Neural cell (in vitro differentiated cells): ENCODE data around the gene PLXNA3. TPM values are rescaled to one million over a fixed set of nuclear protein-coding genes. Genes with fewer than 3 reads are reported as not detected.
A peak's percentile ranks its signal among the peaks of the same experiment; 100 is the strongest.

Experiments
- H2AFZ ChIP-seq: fragments of 200-600, 300-800 bp; sonication (generic), shearing (Covaris generic); 2 replicates; pipeline ENCODE4 v1.6.0; 2014; ENCODE audit warnings: low read depth, mild to moderate bottlenecking, antibody characterized with exemption, low read length, moderate library complexity
- H3F3A ChIP-seq: fragments of 200-600 bp; shearing (Covaris generic); 2 replicates; pipeline ENCODE4 v1.6.1; 2016; ENCODE audit warnings: mild to moderate bottlenecking, moderate library complexity, mixed read lengths, antibody characterized with exemption, low read length; ENCODE audit not compliant: insufficient read depth, poor library complexity, severe bottlenecking
- H3K27ac ChIP-seq: fragments of 200-600, 300-800 bp; sonication (generic), shearing (Covaris generic); 2 replicates; pipeline ENCODE4 v1.5.1; 2014; ENCODE audit warnings: mild to moderate bottlenecking, low read length, moderate library complexity
- H3K27me3 ChIP-seq: fragments of 300-800, 200-600 bp; sonication (generic), shearing (Covaris generic); 2 replicates; pipeline ENCODE4 v1.6.0; 2014; ENCODE audit warnings: mild to moderate bottlenecking, low read depth, low read length, moderate library complexity; ENCODE audit not compliant: insufficient read depth
- H3K36me3 ChIP-seq: fragments of 300-800, 200-600 bp; sonication (generic), shearing (Covaris generic); 2 replicates; pipeline ENCODE4 v1.5.1; 2014; ENCODE audit warnings: mild to moderate bottlenecking, antibody characterized with exemption, low read length, moderate library complexity; ENCODE audit not compliant: insufficient read depth
- H3K4me2 ChIP-seq: fragments of 300-800, 200-600 bp; sonication (generic), shearing (Covaris generic); 2 replicates; pipeline ENCODE4 v1.6.0; 2014; ENCODE audit warnings: mild to moderate bottlenecking, low read length
- H3K4me3 ChIP-seq: fragments of 300-800, 200-600 bp; sonication (generic), shearing (Covaris generic); 2 replicates; pipeline ENCODE4 v1.5.1; 2014; ENCODE audit warnings: mild to moderate bottlenecking, low read length, moderate library complexity
- H3K79me2 ChIP-seq: fragments of 200-600 bp; shearing (Covaris generic); replicated peaks from 2 replicates; pipeline ENCODE4 v1.6.0; 2014; ENCODE audit warnings: mild to moderate bottlenecking, low read length, moderate library complexity; ENCODE audit not compliant: insufficient read depth
- H3K9ac ChIP-seq: fragments of 300-800, 200-600 bp; sonication (generic), shearing (Covaris generic); 2 replicates; pipeline ENCODE4 v1.6.1; 2016; ENCODE audit warnings: mild to moderate bottlenecking, low read length, mixed read lengths
- H3K9me2 ChIP-seq: fragments of 200-600 bp; shearing (Covaris generic); 2 replicates; pipeline ENCODE4 v1.6.1; 2016; ENCODE audit warnings: mild to moderate bottlenecking, low read length, mixed read lengths; ENCODE audit not compliant: insufficient read depth
- H3K9me3 ChIP-seq: fragments of 200-600, 300-800 bp; sonication (generic), shearing (Covaris generic); 2 replicates; pipeline ENCODE4 v1.6.1; 2016; ENCODE audit warnings: mild to moderate bottlenecking, mixed run types, low read length, moderate library complexity, mixed read lengths
- H4K20me1 ChIP-seq: fragments of 200-600 bp; shearing (Covaris generic); 2 replicates; pipeline ENCODE4 v1.6.1; 2016; ENCODE audit warnings: mild to moderate bottlenecking, mixed run types; ENCODE audit not compliant: insufficient read depth
- EP300 ChIP-seq: fragments of 450-650 bp; conservative IDR thresholded peaks from 2 replicates; pipeline ENCODE4 v1.6.1; 2014; ENCODE audit warnings: antibody characterized with exemption, mild to moderate bottlenecking, moderate library complexity; ENCODE audit not compliant: poor library complexity, severe bottlenecking
- EZH2 ChIP-seq: fragments of 200-600, 300-800 bp; shearing (Covaris generic), sonication (generic); IDR thresholded peaks from 2 replicates; pipeline ENCODE4 v1.6.1; 2014; ENCODE audit warnings: antibody characterized with exemption, low read length, borderline replicate concordance, mild to moderate bottlenecking; ENCODE audit not compliant: insufficient read depth, poor library complexity, severe bottlenecking
- MXI1 ChIP-seq: fragments of 450-650 bp; conservative IDR thresholded peaks from 2 replicates; pipeline ENCODE4 v1.6.1; 2014; ENCODE audit warnings: antibody characterized with exemption, mild to moderate bottlenecking; ENCODE audit not compliant: poor library complexity, severe bottlenecking
- POLR2AphosphoS5 ChIP-seq: IDR thresholded peaks from 2 replicates; pipeline ENCODE4 v1.6.1; 2012
- RAD21 ChIP-seq: fragments of 450-650 bp; conservative IDR thresholded peaks from 2 replicates; pipeline ENCODE4 v1.6.1; 2014; ENCODE audit warnings: antibody characterized with exemption, mild to moderate bottlenecking, moderate library complexity
- SMC3 ChIP-seq: fragments of 450-650 bp; conservative IDR thresholded peaks from 2 replicates; pipeline ENCODE4 v1.6.1; 2014; ENCODE audit warnings: antibody characterized with exemption, mild to moderate bottlenecking, moderate library complexity; ENCODE audit not compliant: poor library complexity
- TAF1 ChIP-seq: IDR thresholded peaks from 2 replicates; pipeline ENCODE4 v1.6.1; 2012; ENCODE audit warnings: low read depth
- polyA plus RNA-seq: library from polyadenylated mRNA; depleted of rRNA; stranded (reverse); fragments of >200 nt; gene quantifications from 2 replicates; pipeline ENCODE4 v1.2.3, GENCODE V29; 2014
- TF ChIP-seq, protein P1 (sequence below): fragments of 450-650 bp; IDR thresholded peaks from 2 replicates; pipeline ENCODE4 v1.5.1; 2014; ENCODE audit warnings: antibody characterized with exemption, mild to moderate bottlenecking, moderate library complexity; ENCODE audit not compliant: poor library complexity, severe bottlenecking
- TF ChIP-seq, protein P2 (sequence below): IDR thresholded peaks from 2 replicates; pipeline ENCODE4 v1.6.1; 2012; ENCODE audit warnings: borderline replicate concordance

PLXNA3 gene
- polyA plus RNA-seq, 1 donor from 2014 or later: 17.2 TPM

DNA sequence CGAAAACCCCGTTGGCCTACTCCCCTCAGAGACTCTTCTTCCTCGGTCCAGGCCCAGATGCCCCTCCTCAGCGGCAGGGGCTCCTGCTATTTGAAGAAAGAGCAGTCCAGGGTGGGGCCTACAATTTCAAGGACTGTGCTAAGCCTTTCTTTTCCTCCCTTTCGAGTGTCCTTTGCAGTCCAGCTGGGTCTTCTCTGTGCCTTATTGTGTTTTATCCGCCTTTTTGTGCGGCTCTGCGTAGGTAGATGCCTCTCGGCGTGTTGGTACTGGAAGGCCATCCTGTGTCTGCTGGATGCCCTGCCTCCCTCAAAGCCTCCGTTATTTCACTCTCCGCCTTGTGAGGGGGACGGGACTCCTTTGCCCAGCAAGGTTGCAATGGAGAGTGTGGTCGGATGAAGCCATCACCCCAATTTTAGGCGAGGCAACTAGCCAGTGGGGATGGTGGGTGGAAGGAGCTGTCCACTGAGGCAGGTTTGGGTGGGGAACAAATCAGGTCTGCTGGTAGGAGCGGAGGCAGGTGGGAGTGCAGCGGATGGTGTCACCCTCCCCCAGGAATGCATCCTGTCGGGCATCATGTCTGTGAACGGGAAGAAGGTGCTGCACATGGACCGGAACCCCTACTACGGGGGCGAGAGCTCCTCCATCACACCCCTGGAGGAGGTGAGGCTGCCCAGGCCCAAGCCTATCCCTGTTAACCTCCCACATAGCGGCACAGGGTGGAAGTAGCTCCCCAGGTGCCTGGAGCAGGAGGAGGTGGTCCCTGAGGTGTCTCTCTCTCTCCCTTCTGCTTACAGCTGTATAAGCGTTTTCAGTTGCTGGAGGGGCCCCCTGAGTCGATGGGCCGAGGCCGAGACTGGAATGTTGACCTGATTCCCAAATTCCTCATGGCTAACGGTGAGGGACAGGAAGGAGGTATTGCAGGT, 19.8 kb upstream of the PLXNA3 start:
- H4K20me1 ChIP-seq: no peaks in the 10 kb centered on the region
- H3K4me2 ChIP-seq: peak overlapping the region; percentile 68
- peak overlapping the region; percentile 87 for H3K9ac ChIP-seq
- H2AFZ ChIP-seq: no peak overlapping the region
- H3F3A ChIP-seq: no peaks in the 10 kb centered on the region
- no peaks in the 10 kb centered on the region for H3K9me2 ChIP-seq
- H3K27ac ChIP-seq: peak overlapping the region; percentile 81
- no peaks in the 10 kb centered on the region for H3K9me3 ChIP-seq
- peaks cover 20% of the 10 kb centered on the region for H3K79me2 ChIP-seq
- H3K4me3 ChIP-seq: peak overlapping the region; percentile 80
- no peaks in the 10 kb centered on the region for H3K27me3 ChIP-seq
- H3K36me3 ChIP-seq: no peaks in the 10 kb centered on the region
- no peak for TF ChIP-seq SMC3
- TF ChIP-seq, protein P1, sequence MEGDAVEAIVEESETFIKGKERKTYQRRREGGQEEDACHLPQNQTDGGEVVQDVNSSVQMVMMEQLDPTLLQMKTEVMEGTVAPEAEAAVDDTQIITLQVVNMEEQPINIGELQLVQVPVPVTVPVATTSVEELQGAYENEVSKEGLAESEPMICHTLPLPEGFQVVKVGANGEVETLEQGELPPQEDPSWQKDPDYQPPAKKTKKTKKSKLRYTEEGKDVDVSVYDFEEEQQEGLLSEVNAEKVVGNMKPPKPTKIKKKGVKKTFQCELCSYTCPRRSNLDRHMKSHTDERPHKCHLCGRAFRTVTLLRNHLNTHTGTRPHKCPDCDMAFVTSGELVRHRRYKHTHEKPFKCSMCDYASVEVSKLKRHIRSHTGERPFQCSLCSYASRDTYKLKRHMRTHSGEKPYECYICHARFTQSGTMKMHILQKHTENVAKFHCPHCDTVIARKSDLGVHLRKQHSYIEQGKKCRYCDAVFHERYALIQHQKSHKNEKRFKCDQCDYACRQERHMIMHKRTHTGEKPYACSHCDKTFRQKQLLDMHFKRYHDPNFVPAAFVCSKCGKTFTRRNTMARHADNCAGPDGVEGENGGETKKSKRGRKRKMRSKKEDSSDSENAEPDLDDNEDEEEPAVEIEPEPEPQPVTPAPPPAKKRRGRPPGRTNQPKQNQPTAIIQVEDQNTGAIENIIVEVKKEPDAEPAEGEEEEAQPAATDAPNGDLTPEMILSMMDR: no peak
- no peak for TF ChIP-seq TAF1
- no peak for TF ChIP-seq EP300
- no peak for TF ChIP-seq EZH2
- TF ChIP-seq MXI1: no peak
- TF ChIP-seq, protein P2, sequence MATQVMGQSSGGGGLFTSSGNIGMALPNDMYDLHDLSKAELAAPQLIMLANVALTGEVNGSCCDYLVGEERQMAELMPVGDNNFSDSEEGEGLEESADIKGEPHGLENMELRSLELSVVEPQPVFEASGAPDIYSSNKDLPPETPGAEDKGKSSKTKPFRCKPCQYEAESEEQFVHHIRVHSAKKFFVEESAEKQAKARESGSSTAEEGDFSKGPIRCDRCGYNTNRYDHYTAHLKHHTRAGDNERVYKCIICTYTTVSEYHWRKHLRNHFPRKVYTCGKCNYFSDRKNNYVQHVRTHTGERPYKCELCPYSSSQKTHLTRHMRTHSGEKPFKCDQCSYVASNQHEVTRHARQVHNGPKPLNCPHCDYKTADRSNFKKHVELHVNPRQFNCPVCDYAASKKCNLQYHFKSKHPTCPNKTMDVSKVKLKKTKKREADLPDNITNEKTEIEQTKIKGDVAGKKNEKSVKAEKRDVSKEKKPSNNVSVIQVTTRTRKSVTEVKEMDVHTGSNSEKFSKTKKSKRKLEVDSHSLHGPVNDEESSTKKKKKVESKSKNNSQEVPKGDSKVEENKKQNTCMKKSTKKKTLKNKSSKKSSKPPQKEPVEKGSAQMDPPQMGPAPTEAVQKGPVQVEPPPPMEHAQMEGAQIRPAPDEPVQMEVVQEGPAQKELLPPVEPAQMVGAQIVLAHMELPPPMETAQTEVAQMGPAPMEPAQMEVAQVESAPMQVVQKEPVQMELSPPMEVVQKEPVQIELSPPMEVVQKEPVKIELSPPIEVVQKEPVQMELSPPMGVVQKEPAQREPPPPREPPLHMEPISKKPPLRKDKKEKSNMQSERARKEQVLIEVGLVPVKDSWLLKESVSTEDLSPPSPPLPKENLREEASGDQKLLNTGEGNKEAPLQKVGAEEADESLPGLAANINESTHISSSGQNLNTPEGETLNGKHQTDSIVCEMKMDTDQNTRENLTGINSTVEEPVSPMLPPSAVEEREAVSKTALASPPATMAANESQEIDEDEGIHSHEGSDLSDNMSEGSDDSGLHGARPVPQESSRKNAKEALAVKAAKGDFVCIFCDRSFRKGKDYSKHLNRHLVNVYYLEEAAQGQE: no peak
- no peak for TF ChIP-seq RAD21
- TF ChIP-seq POLR2AphosphoS5: no peak

- peaks cover 20% of the 10 kb centered on the region for H3K79me2 ChIP-seq
- H3K27me3 ChIP-seq: no peaks in the 10 kb centered on the region
- H2AFZ ChIP-seq: no peak overlapping the region
- no peaks in the 10 kb centered on the region for H3K9me3 ChIP-seq
- H3K4me3 ChIP-seq: peak overlapping the region; percentile 13
- H3K9ac ChIP-seq: no peak overlapping the region
- no peak for TF ChIP-seq TAF1
- TF ChIP-seq MXI1: no peak
- TF ChIP-seq, protein P1: no peak
- no peak for TF ChIP-seq SMC3
- TF ChIP-seq, protein P2: no peak
- TF ChIP-seq EZH2: no peak
- no peak for TF ChIP-seq RAD21
- no peak for TF ChIP-seq EP300
- H3K27ac ChIP-seq: no peak overlapping the region
- H3K36me3 ChIP-seq: no peaks in the 10 kb centered on the region
- H3K9me2 ChIP-seq: no peaks in the 10 kb centered on the region
- no peaks in the 10 kb centered on the region for H3F3A ChIP-seq
- no peak overlapping the region for H3K4me2 ChIP-seq
- H4K20me1 ChIP-seq: no peaks in the 10 kb centered on the region
These were observed 18.2 kb upstream of the PLXNA3 start for GRCh38 chrX:154439841-154440240.
